K562 (cell line): ENCODE results near the gene SH3PXD2B. TPM values are rescaled to one million over a fixed set of nuclear protein-coding genes. Genes with fewer than 3 reads are reported as not detected.

ENCODE experiments used
- ATAC-seq: fragments of 200-7000 bp; cut with Tn5 transposase; 3 replicates; pipeline ENCODE4 v1.9.1; 2020; ENCODE audit warnings: moderate library complexity
- BruUV-seq: library from RNA; stranded (reverse); fragments of 400-500 nt; replicated peaks from 2 replicates; lab custom pipeline; 2021; lab: Mats Ljungman, UMichigan
- CTCF ChIA-PET: fragments of 300-600 bp; formaldehyde crosslinking; extraction: SDS; loops from one replicate; lab custom pipeline; 2021; ENCODE audit warnings: low intra/inter-chr PET ratio; lab: Yijun Ruan, JAX
- POLR2A ChIA-PET: fragments of 300-600, 350-650 bp; sonication (Branson Sonifier 250); formaldehyde crosslinking; extraction: SDS; loops from one replicate; lab custom pipeline; 2021; ENCODE audit warnings: antibody characterized with exemption, inconsistent platforms; lab: Yijun Ruan, JAX
- DNase-seq, 4 experiments: peaks; one replicate each; pipeline versions ENCODE4 v3.0.0 to v3.0.0-alpha.2; 2011 to 2018; ENCODE audit warnings: low spot score in 3 of 4, mixed read lengths in 3 of 4; ENCODE audit errors: extremely low read depth in 1 of 4
- FAIRE-seq: peaks from 2 replicates; lab custom pipeline; 2011; peaks lifted over from hg19 to GRCh38; lab: Jason Lieb, UNC
- H2AFZ ChIP-seq: 2 replicates; pipeline ENCODE4 v1.6.0; 2011; ENCODE audit warnings: low read depth, low read length, control low read depth, inconsistent platforms
- H3K27ac ChIP-seq: fragments of 200-600 bp; 3 replicates; pipeline ENCODE4 v1.8.0; 2011; ENCODE audit warnings: low read depth, mild to moderate bottlenecking, control low read depth, inconsistent platforms, low read length, moderate library complexity, mixed read lengths; ENCODE audit errors: extremely low read depth
- H3K27me3 ChIP-seq, 2 experiments: fragments of 300-600 bp in 1 of 2; 2 replicates in 1 of 2; 3 replicates in 1 of 2; pipeline versions ENCODE4 v1.6.0 to v1.8.0; 2011; ENCODE audit warnings: inconsistent platforms in 2 of 2, low read length in 2 of 2, mild to moderate bottlenecking in 1 of 2, mixed read lengths in 1 of 2, moderate library complexity in 1 of 2; ENCODE audit not compliant: control insufficient read depth in 2 of 2, insufficient read depth in 2 of 2
- H3K36me3 ChIP-seq: fragments of 300-600 bp; 3 replicates; pipeline ENCODE4 v1.8.0; 2011; ENCODE audit warnings: mild to moderate bottlenecking, low read length, inconsistent platforms; ENCODE audit not compliant: control insufficient read depth, insufficient read depth
- H3K4me1 ChIP-seq, 2 experiments: fragments of 200-600 bp in 1 of 2; replicated peaks in 1 of 2; 2 replicates in 1 of 2; 3 replicates in 1 of 2; pipeline versions ENCODE4 v1.5.1 to v1.8.0; 2011; ENCODE audit warnings: inconsistent platforms in 2 of 2, low read length in 2 of 2, mild to moderate bottlenecking in 1 of 2, mixed read lengths in 1 of 2, moderate library complexity in 1 of 2; ENCODE audit not compliant: control insufficient read depth in 2 of 2, insufficient read depth in 2 of 2
- H3K4me2 ChIP-seq: 2 replicates; pipeline ENCODE4 v1.6.1; 2011; ENCODE audit warnings: low read length, control low read depth, inconsistent platforms, mixed read lengths; ENCODE audit not compliant: insufficient read depth
- H3K4me3 ChIP-seq: fragments of 200-600 bp; sonication (generic), shearing (Covaris generic); 2 replicates; pipeline ENCODE4 v1.5.1; 2016; ENCODE audit warnings: control low read depth, inconsistent platforms
- H3K79me2 ChIP-seq: fragments of 200-600 bp; 3 replicates; pipeline ENCODE4 v1.8.0; 2011; ENCODE audit warnings: low read length, inconsistent platforms; ENCODE audit not compliant: control insufficient read depth, insufficient read depth
- H3K9ac ChIP-seq, 2 experiments: 2 replicates each; pipeline versions ENCODE4 v1.6.0 to v1.6.1; 2011; ENCODE audit warnings: low read depth in 2 of 2, low read length in 2 of 2, control low read depth in 1 of 2, inconsistent platforms in 1 of 2, mild to moderate bottlenecking in 1 of 2, mixed read lengths in 1 of 2; ENCODE audit not compliant: insufficient read depth in 1 of 2
- H3K9me1 ChIP-seq: one replicate; pipeline ENCODE4 v1.6.0; 2011; ENCODE audit warnings: inconsistent platforms, mild to moderate bottlenecking, low read length, moderate library complexity; ENCODE audit not compliant: control insufficient read depth, insufficient read depth
- H3K9me3 ChIP-seq: replicated peaks from 2 replicates; pipeline ENCODE4 v1.5.1; 2011; ENCODE audit warnings: low read depth, low read length, inconsistent platforms; ENCODE audit not compliant: control insufficient read depth, insufficient read depth
- H4K20me1 ChIP-seq: replicated peaks from 2 replicates; pipeline ENCODE4 v1.6.1; 2011; ENCODE audit warnings: low read length, inconsistent platforms, mixed read lengths; ENCODE audit not compliant: control insufficient read depth, insufficient read depth
- BCOR ChIP-seq: fragments of 450-650 bp; IDR thresholded peaks from 2 replicates; pipeline ENCODE4 v1.6.1; 2016
- BRD9 ChIP-seq: fragments of 450-650 bp; IDR thresholded peaks from 2 replicates; pipeline ENCODE4 v1.6.1; 2018; ENCODE audit warnings: low read depth; ENCODE audit not compliant: partially characterized antibody
- DIDO1 ChIP-seq: fragments of 450-650 bp; IDR thresholded peaks from 2 replicates; pipeline ENCODE4 v1.6.1; 2016; ENCODE audit warnings: low read depth, missing biosample characterization, missing genetic modification characterization
- HNRNPH1 ChIP-seq: fragments of 200-400 bp; formaldehyde crosslinking; optimal IDR thresholded peaks from 2 replicates; pipeline ENCODE3; 2017; ENCODE audit warnings: low read depth, mild to moderate bottlenecking, low read length, moderate library complexity
- HOXB6 ChIP-seq: fragments of 250-450 bp; sonication (Bioruptor Pico); IDR thresholded peaks from 2 replicates; pipeline ENCODE4 v1.5.1; 2022; ENCODE audit warnings: mild to moderate bottlenecking, borderline replicate concordance
- POLR3G ChIP-seq: IDR thresholded peaks from 2 replicates; pipeline ENCODE4 v1.6.1; 2011; ENCODE audit not compliant: insufficient read length, insufficient replicate concordance; ENCODE audit errors: extremely low read depth
- RBM25 ChIP-seq: fragments of 200-400 bp; formaldehyde crosslinking; IDR thresholded peaks from 2 replicates; pipeline ENCODE4 v1.6.1; 2018; ENCODE audit warnings: low read length, low read depth, moderate library complexity; ENCODE audit not compliant: severe bottlenecking
- RBM39 ChIP-seq: fragments of 200-400 bp; formaldehyde crosslinking; optimal IDR thresholded peaks from 2 replicates; pipeline ENCODE3; 2018; ENCODE audit warnings: low read depth, low read length
- TBL1XR1 ChIP-seq, 2 experiments: IDR thresholded peaks; 2 replicates each; pipeline ENCODE4 v1.6.1; 2012; ENCODE audit warnings: improper control_type of control experiment in 2 of 2, low read length in 2 of 2, mild to moderate bottlenecking in 1 of 2
- ZFP36 ChIP-seq: fragments of 150-350 bp; IDR thresholded peaks from 2 replicates; pipeline ENCODE4 v1.6.1; 2018; ENCODE audit warnings: low read length, low read depth; ENCODE audit not compliant: partially characterized antibody
- ZNF224 ChIP-seq: sonication (generic); formaldehyde crosslinking; IDR thresholded peaks from 2 replicates; pipeline ENCODE4 v1.8.0; 2022; ENCODE audit warnings: mild to moderate bottlenecking, missing genetic modification reagents
- ZNF431 ChIP-seq: sonication (generic); formaldehyde crosslinking; IDR thresholded peaks from 2 replicates; pipeline ENCODE4 v1.8.0; 2022; ENCODE audit warnings: mild to moderate bottlenecking, missing genetic modification reagents
- WGBS: fragments of 100-300 bp; shearing (Covaris generic); methylation state at CpG from one replicate; pipeline ENCODE4 v1.1.6; 2016; ENCODE audit warnings: low coverage, mixed read lengths; ENCODE audit not compliant: insufficient coverage; ENCODE audit errors: missing lambda C conversion rate; 5-methylcytosine and 5-hydroxymethylcytosine counted together
- in situ Hi-C: fragments of 300-500 bp; cut with MboI; formaldehyde crosslinking; loops from 4 replicates; pipeline ENCODE4 v1.15.0; 2018; ENCODE audit warnings: inconsistent platforms, mixed read lengths
- intact Hi-C: fragments of 100-400 bp; cut with micrococcal nuclease; formaldehyde crosslinking; loops from 2 replicates; pipeline ENCODE4 v1.14.2; 2022
- polyA plus RNA-seq, 8 experiments: library from polyadenylated mRNA; depleted of rRNA in 4 of 8; stranded (reverse) in 5 of 8; unstranded in 3 of 8; fragments of >200 nt; fragmentation: Nextera tagmentation in 2 of 8; fragmentation: Illumina TruSeq in 1 of 8; extraction: Ambion mirVana in 2 of 8; extraction: Trizol in 1 of 8; gene quantifications; 2 replicates each; pipeline versions ENCODE4 v1.2.1 to v1.2.3, GENCODE V29; 2011 to 2014; ENCODE audit warnings: inconsistent platforms in 1 of 8, missing spikeins in 1 of 8
- total RNA-seq, 7 experiments: library from RNA; depleted of rRNA in 6 of 7; stranded (reverse); fragments of >200 nt in 6 of 7; fragmentation: Illumina TruSeq in 2 of 7; extraction: Trizol in 2 of 7; gene quantifications; 2 replicates each; pipeline versions ENCODE4 v1.2.1 to v1.2.3, GENCODE V29; 2011 to 2021; ENCODE audit warnings: low replicate concordance in 1 of 7
- TF ChIP-seq, protein P1 (sequence below): fragments of 450-650 bp; IDR thresholded peaks from 2 replicates; pipeline ENCODE4 v1.6.1; 2016; ENCODE audit warnings: missing biosample characterization, missing genetic modification characterization
- TF ChIP-seq, protein P2 (sequence below): IDR thresholded peaks from 2 replicates; pipeline ENCODE4 v1.6.1; 2011; ENCODE audit not compliant: insufficient read length; ENCODE audit errors: extremely low read depth
- TF ChIP-seq, protein P3 (sequence below): fragments of 250-450 bp; sonication (Bioruptor Pico); IDR thresholded peaks from 2 replicates; pipeline ENCODE4 v1.5.0; 2022; ENCODE audit warnings: mild to moderate bottlenecking

SH3PXD2B gene
- total and polyA plus RNA-seq, 9 of the 15 experiments (the other 6 are each of a cell fraction or from before 2014, with no cell fraction given), result 0.04 to 0.66 (median 0.19) TPM

DNA sequence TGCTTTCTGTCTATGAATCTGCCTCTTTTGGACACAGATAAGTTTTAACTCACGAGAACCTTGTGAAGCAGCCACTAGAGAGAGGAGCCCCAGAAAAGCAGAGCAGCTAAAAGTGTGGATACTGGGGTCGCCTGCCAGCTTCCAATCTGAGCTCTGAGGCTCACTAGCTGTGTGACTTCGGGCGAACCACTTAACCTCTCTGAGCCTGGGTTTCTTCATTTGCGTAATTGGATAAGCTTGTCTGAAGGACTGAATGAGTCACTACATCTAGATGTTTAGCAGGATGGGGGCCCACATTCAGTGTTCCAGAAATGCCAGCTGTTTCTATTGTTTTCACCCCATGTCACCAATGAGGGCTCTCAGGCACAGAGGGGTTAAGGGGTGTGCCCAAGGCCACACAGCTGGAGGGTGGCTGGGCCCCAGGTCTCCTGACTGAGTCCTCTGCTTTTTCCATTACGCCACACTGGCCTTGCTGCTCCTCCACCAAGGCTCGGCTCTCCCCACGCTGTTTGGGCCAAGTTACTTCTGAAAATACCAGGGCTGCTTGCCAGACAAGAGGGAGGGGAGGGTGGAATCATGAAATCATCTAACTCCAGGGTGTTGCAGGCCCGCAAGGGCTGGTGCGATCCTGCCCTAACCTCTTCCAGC, 36.2 kb downstream of the SH3PXD2B start:
- Histone ChIP-seq H2AFZ (no peak overlapping the region), H3K4me2 (no peak overlapping the region), H3K79me2 (no peaks in the 10 kb centered on the region), H3K4me3 (no peak overlapping the region), H3K9ac (no peak overlapping the region), H4K20me1 (peaks cover 5% of the 10 kb centered on the region; the same call in 1 of the 2 replicates), H3K27ac (no peak overlapping the region), H3K4me1 (no peaks in the 10 kb centered on the region; a peak in 2 of 5 replicates), H3K9me1 (no peaks in the 10 kb centered on the region), H3K36me3 (no peaks in the 10 kb centered on the region), H3K9me3 (no peaks in the 10 kb centered on the region), H3K27me3 (peaks cover 8 to 56% of the 10 kb centered on the region in 2 experiments; a peak in 4 of 5 replicates)
- in situ Hi-C loops, result no loop called here
- no peak for ATAC-seq
- DNase-seq, result no peak
- CTCF ChIA-PET, result no interaction called here
- no peak for FAIRE-seq
- WGBS, result 3% methylated on average over 9 of the region's 10 CpGs
- intact Hi-C loops, result no loop called here
- POLR2A ChIA-PET, result interaction anchor here (0.5 to 0.6 kb wide), 2 partner anchors 244 to 502 kb away, joined by 3 read pairs; no protein-coding TSS in a partner anchor
- no TSS peak for BruUV-seq
- peak; percentile 71 for TF ChIP-seq RBM25
- TF ChIP-seq ZNF224, result no peak
- TF ChIP-seq, protein P1, sequence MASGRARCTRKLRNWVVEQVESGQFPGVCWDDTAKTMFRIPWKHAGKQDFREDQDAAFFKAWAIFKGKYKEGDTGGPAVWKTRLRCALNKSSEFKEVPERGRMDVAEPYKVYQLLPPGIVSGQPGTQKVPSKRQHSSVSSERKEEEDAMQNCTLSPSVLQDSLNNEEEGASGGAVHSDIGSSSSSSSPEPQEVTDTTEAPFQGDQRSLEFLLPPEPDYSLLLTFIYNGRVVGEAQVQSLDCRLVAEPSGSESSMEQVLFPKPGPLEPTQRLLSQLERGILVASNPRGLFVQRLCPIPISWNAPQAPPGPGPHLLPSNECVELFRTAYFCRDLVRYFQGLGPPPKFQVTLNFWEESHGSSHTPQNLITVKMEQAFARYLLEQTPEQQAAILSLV (tag), result no peak
- TF ChIP-seq ZNF431 (CRISPR knock-in tag), result no peak
- no peak for TF ChIP-seq TBL1XR1 (IDR thresholded peaks at IDR 0.05; ENCODE audit: low read length in 2 of 2)
- TF ChIP-seq, protein P2, sequence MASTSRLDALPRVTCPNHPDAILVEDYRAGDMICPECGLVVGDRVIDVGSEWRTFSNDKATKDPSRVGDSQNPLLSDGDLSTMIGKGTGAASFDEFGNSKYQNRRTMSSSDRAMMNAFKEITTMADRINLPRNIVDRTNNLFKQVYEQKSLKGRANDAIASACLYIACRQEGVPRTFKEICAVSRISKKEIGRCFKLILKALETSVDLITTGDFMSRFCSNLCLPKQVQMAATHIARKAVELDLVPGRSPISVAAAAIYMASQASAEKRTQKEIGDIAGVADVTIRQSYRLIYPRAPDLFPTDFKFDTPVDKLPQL, result no peak
- TF ChIP-seq BRD9, result peak; percentile 99
- 0 out of 2 replicates have a peak, but pooled peaks have one; percentile 13 for TF ChIP-seq BCOR
- no peak for TF ChIP-seq DIDO1
- peak; percentile 59 for TF ChIP-seq ZFP36
- no peak for TF ChIP-seq HOXB6 (CRISPR knock-in tag)
- TF ChIP-seq POLR3G, result no peak
- TF ChIP-seq HNRNPH1, result no peak
- TF ChIP-seq, protein P3, sequence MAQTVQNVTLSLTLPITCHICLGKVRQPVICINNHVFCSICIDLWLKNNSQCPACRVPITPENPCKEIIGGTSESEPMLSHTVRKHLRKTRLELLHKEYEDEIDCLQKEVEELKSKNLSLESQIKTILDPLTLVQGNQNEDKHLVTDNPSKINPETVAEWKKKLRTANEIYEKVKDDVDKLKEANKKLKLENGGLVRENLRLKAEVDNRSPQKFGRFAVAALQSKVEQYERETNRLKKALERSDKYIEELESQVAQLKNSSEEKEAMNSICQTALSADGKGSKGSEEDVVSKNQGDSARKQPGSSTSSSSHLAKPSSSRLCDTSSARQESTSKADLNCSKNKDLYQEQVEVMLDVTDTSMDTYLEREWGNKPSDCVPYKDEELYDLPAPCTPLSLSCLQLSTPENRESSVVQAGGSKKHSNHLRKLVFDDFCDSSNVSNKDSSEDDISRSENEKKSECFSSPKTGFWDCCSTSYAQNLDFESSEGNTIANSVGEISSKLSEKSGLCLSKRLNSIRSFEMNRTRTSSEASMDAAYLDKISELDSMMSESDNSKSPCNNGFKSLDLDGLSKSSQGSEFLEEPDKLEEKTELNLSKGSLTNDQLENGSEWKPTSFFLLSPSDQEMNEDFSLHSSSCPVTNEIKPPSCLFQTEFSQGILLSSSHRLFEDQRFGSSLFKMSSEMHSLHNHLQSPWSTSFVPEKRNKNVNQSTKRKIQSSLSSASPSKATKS (CRISPR knock-in tag), result no peak
- TF ChIP-seq RBM39, result no peak
